ENCODE measurements around the gene TNFRSF1B. TPM values are rescaled to one million over a fixed set of nuclear protein-coding genes. Genes with fewer than 3 reads are reported as not detected.

Gene TNFRSF1B
- total and polyA plus RNA-seq, 9 of the 15 experiments (the other 6 are each of a cell fraction or from before 2014, with no cell fraction given), result 8.8 to 91.3 (median 36.0) TPM

GRCh38 chr1:12143631-12144155, 23.1 kb upstream of the TNFRSF1B start (continued):
- TF ChIP-seq CBX3 (IDR thresholded peaks at IDR 0.05; ENCODE audit: borderline replicate concordance in 1 of 2, low read length in 2 of 2) (no peak), SREBF2 (CRISPR knock-in tag; IDR thresholded peaks at IDR 0.05) (no peak), ZNF436 (CRISPR knock-in tag; IDR thresholded peaks at IDR 0.05) (no peak), ELF2 (CRISPR knock-in tag; IDR thresholded peaks at IDR 0.05) (peak; percentile 20; the same call in 1 of the 2 replicates), MBD2 (IDR thresholded peaks at IDR 0.05; ENCODE audit: borderline replicate concordance, low read depth) (no peak), CREB3L1 (IDR thresholded peaks at IDR 0.05; ENCODE audit: borderline replicate concordance, low read depth) (no peak), ZNF124 (CRISPR knock-in tag; IDR thresholded peaks at IDR 0.05) (no peak), ZBTB43 (CRISPR knock-in tag; IDR thresholded peaks at IDR 0.05) (no peak), TSC22D4 (tag; IDR thresholded peaks at IDR 0.05) (no peak), CBX2 (IDR thresholded peaks at IDR 0.05; ENCODE audit: insufficient read depth, low read length, poor library complexity, severe bottlenecking) (no peak), TFAP4 (CRISPR knock-in tag; IDR thresholded peaks at IDR 0.05; ENCODE audit: borderline replicate concordance) (peak; percentile 96), SRF (CRISPR knock-in tag; IDR thresholded peaks at IDR 0.05) (0 out of 4 replicates have a peak, but pooled peaks of 1 of the 2 experiments have one; percentile 62), PHB (CRISPR knock-in tag; IDR thresholded peaks at IDR 0.05) (no peak), NR2C1 (IDR thresholded peaks at IDR 0.05) (no peak), NR2C1 (tag; IDR thresholded peaks at IDR 0.05) (peak; percentile 39; the same call in 1 of the 2 replicates), CXXC5 (CRISPR knock-in tag; IDR thresholded peaks at IDR 0.05) (peak; percentile 64)
